HG02885 (cell line): ENCODE measurements around the gene ADGRB2.
"Not testable (repeated sequence)": the region's sequence is repeated elsewhere in the genome, so short reads cannot be mapped to it uniquely, and the experiment has no call there.

ENCODE experiments used
- ATAC-seq: cut with Tn5 transposase; IDR thresholded peaks from one replicate; pipeline ENCODE4 v1.9.1; 2021; ENCODE audit warnings: mild to moderate bottlenecking; ENCODE audit not compliant: unreplicated experiment, poor library complexity

The ADGRB2 gene

GRCh38 chr1:31731049-31731565 is 33.0 kb downstream of the ADGRB2 start:
- ATAC-seq = no peak

GRCh38 chr1:31730336-31731048 is 33.6 kb downstream of the ADGRB2 start:
- ATAC-seq = no peak

GRCh38 chr1:31727849-31728248 is 36.3 kb downstream of the ADGRB2 start:
- no peak for ATAC-seq

GRCh38 chr1:31727195-31727594 is 36.9 kb downstream of the ADGRB2 start:
- ATAC-seq = no peak

GRCh38 chr1:31726715-31727114 is 37.4 kb downstream of the ADGRB2 start:
- no peak for ATAC-seq

- ATAC-seq = no peak
Observed at GRCh38 chr1:31725777-31726535, 38.2 kb downstream of the ADGRB2 start.

GRCh38 chr1:31725134-31725533 is 39.0 kb downstream of the ADGRB2 start:
- ATAC-seq = no peak

GRCh38 chr1:31723828-31724359 is 40.2 kb downstream of the ADGRB2 start:
- ATAC-seq = no peak

GRCh38 chr1:31718327-31718897 is 45.7 kb downstream of the ADGRB2 start:
- no peak for ATAC-seq

GRCh38 chr1:31717341-31717740 is 46.8 kb downstream of the ADGRB2 start:
- ATAC-seq = no peak

- ATAC-seq = no peak
Observed at GRCh38 chr1:31715873-31716220, 48.3 kb downstream of the ADGRB2 start.

GRCh38 chr1:31715087-31715872 is 48.9 kb downstream of the ADGRB2 start:
- peak; percentile 59 for ATAC-seq

GRCh38 chr1:31714442-31715086 is 49.6 kb downstream of the ADGRB2 start:
- no peak for ATAC-seq

- ATAC-seq = no peak
Observed at GRCh38 chr1:31712630-31713029, 51.5 kb downstream of the ADGRB2 start.

- no peak for ATAC-seq
Observed at GRCh38 chr1:31712068-31712467, 52.1 kb downstream of the ADGRB2 start.

- ATAC-seq = no peak
Observed at GRCh38 chr1:31708324-31708723, 55.8 kb downstream of the ADGRB2 start.

GRCh38 chr1:31707711-31708110 is 56.4 kb downstream of the ADGRB2 start:
- ATAC-seq = no peak

GRCh38 chr1:31707059-31707600 is 57.0 kb downstream of the ADGRB2 start:
- not testable (repeated sequence) for ATAC-seq

- no peak for ATAC-seq
Observed at GRCh38 chr1:31706384-31707058, 57.6 kb downstream of the ADGRB2 start.
